Left renal cortex interstitium (tissue), 4 donors: ENCODE data around the gene ZNF750. TPM values are rescaled to one million over a fixed set of nuclear protein-coding genes. Genes with fewer than 3 reads are reported as not detected.

ENCODE experiments used
- DNase-seq, 4 donors: peaks; one replicate each; pipeline ENCODE4 v3.0.0-alpha.2; 2013; ENCODE audit warnings: low read depth in 4 of 4, low spot score in 2 of 4, missing footprints in 1 of 4
- polyA plus RNA-seq, 4 donors: library from polyadenylated mRNA; unstranded; fragments of 120-200 nt; gene quantifications; one replicate each; pipeline ENCODE4 v1.2.1, GENCODE V29; 2013; ENCODE audit not compliant: insufficient read length in 4 of 4

Gene ZNF750
- polyA plus RNA-seq, 4 donors: 1.1 to 2.1 (median 1.8) TPM

GRCh38 chr17:82836823-82837357 is 2.9 kb downstream of the ZNF750 start:
- no peak for DNase-seq

- no peak for DNase-seq
Observed at GRCh38 chr17:82835766-82836512, 3.9 kb downstream of the ZNF750 start.

GRCh38 chr17:82835122-82835521 is 4.7 kb downstream of the ZNF750 start:
- DNase-seq: no peak

- no peak for DNase-seq
Observed at GRCh38 chr17:82832881-82833475, 6.8 kb downstream of the ZNF750 start.

- no peak for DNase-seq
Observed at GRCh38 chr17:82832411-82832810, 7.4 kb downstream of the ZNF750 start.

GRCh38 chr17:82831818-82832200 is 8.0 kb downstream of the ZNF750 start:
- DNase-seq: no peak

- DNase-seq: no peak
Observed at GRCh38 chr17:82831041-82831817, 8.6 kb downstream of the ZNF750 start.

- no peak for DNase-seq
Observed at GRCh38 chr17:82830249-82830661, 9.6 kb downstream of the ZNF750 start.

- no peak for DNase-seq
Observed at GRCh38 chr17:82828875-82829487, 10.8 kb downstream of the ZNF750 start.

GRCh38 chr17:82826956-82827355 is 12.9 kb downstream of the ZNF750 start:
- no peak for DNase-seq

- no peak for DNase-seq
Observed at GRCh38 chr17:82826211-82826610, 13.6 kb downstream of the ZNF750 start.

GRCh38 chr17:82825540-82826124 is 14.2 kb downstream of the ZNF750 start:
- DNase-seq: no peak

GRCh38 chr17:82823004-82823403 is 16.8 kb downstream of the ZNF750 start:
- no peak for DNase-seq

GRCh38 chr17:82822281-82822680 is 17.5 kb downstream of the ZNF750 start:
- no peak for DNase-seq

GRCh38 chr17:82821554-82821953 is 18.3 kb downstream of the ZNF750 start:
- DNase-seq: no peak

- DNase-seq: no peak
Observed at GRCh38 chr17:82820278-82821251, 19.3 kb downstream of the ZNF750 start.

- DNase-seq: no peak
Observed at GRCh38 chr17:82817947-82818346, 21.9 kb downstream of the ZNF750 start.

GRCh38 chr17:82816358-82816757 is 23.5 kb downstream of the ZNF750 start:
- no peak for DNase-seq

- no peak for DNase-seq
Observed at GRCh38 chr17:82815790-82816305, 24.0 kb downstream of the ZNF750 start.
